PC-3 (cell line): Measurements from ENCODE around the gene PHF12.

Source experiments
- EZH2 ChIP-seq: fragments of 300-600 bp; sonication (generic); IDR thresholded peaks from one replicate; pipeline ENCODE4 v1.6.1; 2017; ENCODE audit warnings: antibody characterized with exemption, mild to moderate bottlenecking, low read length; ENCODE audit not compliant: unreplicated experiment
- TF ChIP-seq, protein P1 (sequence below): fragments of 300-600 bp; sonication (generic); conservative IDR thresholded peaks from 2 replicates; pipeline ENCODE4 v1.5.1; 2017; ENCODE audit warnings: antibody characterized with exemption, low read depth, mild to moderate bottlenecking, low read length

DNA sequence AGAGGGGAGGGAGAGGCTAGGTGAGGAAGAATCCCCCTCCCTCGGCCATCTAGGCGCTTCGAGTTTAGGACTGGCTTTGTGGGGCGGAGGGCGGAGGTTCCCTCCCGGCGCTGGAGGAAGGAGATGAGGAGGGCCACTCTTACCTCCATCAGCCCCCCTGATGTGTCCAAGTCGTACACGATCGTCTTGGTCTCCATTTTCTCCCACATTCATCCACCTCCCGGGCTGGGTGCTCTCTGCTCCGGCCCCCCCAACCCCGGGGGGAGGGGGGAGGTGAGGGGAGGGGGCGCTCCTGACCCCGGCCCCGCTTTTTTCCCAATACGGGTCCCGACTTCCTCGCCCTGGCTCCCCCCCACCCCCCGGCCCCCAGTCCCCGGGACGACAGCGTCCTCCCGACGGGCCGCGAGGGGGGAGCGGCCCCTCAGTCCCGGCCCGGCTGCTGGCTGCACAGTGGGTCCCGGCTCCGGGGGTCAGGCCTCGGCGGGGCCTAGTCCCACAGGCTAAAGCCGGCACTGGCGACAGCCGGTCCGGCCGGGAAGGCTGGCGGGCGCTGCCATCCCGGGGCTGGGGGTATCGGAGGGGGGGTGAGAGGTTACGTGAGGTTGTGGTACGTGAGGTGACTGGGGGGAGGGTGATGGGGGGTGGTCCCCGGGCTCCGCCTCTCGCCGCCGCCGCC is 428 bp downstream of the PHF12 start:
- TF ChIP-seq EZH2, result no peak
- TF ChIP-seq, protein P1, sequence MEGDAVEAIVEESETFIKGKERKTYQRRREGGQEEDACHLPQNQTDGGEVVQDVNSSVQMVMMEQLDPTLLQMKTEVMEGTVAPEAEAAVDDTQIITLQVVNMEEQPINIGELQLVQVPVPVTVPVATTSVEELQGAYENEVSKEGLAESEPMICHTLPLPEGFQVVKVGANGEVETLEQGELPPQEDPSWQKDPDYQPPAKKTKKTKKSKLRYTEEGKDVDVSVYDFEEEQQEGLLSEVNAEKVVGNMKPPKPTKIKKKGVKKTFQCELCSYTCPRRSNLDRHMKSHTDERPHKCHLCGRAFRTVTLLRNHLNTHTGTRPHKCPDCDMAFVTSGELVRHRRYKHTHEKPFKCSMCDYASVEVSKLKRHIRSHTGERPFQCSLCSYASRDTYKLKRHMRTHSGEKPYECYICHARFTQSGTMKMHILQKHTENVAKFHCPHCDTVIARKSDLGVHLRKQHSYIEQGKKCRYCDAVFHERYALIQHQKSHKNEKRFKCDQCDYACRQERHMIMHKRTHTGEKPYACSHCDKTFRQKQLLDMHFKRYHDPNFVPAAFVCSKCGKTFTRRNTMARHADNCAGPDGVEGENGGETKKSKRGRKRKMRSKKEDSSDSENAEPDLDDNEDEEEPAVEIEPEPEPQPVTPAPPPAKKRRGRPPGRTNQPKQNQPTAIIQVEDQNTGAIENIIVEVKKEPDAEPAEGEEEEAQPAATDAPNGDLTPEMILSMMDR, result no peak
